ENCODE measurements around the gene SEMA3A. TPM values are rescaled to one million over a fixed set of nuclear protein-coding genes. Genes with fewer than 3 reads are reported as not detected.

Gene SEMA3A
- total RNA-seq, 2 experiments from 2014 or later: 0.50 to 0.60 TPM

DNA sequence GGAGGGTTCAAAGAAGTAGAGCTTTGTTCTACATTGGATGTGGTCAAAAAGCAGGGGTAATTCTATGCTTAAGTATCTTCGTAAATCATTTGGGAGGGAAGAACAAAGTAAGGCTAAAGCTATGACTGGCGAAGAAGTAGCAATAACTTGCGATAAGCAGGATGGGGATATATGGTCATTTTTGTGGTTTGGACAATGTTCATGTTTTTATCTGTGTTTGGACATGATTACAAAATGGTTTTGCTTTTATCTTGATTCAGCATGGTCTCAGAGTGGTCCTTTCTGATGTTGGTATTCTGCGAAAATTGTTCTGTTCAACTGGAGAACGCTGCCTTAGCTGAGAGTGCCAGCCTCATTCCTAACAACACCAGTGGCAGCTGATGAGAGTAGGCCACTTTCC is 208.8 kb downstream of the SEMA3A start:
- no peaks in the 10 kb centered on the region for H3K27me3 Mint-ChIP-seq

DNA sequence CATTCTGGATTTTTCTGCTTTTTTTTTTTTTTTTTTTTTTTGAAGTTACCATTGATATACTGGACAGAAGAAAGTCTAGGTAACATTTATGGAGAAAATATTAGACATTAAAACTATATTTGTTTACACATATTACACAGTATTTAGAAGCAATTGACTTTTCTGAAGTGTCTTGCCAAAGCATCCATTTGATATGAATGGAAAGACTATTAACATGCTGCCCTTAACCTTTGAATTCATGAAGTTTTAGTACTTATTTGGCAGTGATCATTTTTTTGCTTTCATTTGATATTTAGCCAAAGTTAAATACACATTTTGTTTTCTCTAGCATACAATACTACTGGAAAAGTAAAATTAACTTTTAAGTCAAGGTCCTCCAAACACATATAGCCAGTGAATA is 210.0 kb downstream of the SEMA3A start:
- H3K4me3 Mint-ChIP-seq: no peak overlapping the region
- TF ChIP-seq, protein P1, sequence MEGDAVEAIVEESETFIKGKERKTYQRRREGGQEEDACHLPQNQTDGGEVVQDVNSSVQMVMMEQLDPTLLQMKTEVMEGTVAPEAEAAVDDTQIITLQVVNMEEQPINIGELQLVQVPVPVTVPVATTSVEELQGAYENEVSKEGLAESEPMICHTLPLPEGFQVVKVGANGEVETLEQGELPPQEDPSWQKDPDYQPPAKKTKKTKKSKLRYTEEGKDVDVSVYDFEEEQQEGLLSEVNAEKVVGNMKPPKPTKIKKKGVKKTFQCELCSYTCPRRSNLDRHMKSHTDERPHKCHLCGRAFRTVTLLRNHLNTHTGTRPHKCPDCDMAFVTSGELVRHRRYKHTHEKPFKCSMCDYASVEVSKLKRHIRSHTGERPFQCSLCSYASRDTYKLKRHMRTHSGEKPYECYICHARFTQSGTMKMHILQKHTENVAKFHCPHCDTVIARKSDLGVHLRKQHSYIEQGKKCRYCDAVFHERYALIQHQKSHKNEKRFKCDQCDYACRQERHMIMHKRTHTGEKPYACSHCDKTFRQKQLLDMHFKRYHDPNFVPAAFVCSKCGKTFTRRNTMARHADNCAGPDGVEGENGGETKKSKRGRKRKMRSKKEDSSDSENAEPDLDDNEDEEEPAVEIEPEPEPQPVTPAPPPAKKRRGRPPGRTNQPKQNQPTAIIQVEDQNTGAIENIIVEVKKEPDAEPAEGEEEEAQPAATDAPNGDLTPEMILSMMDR (IDR thresholded peaks at IDR 0.05): no peak
- Histone ChIP-seq H3K27me3 (ENCODE audit: control insufficient read depth in 1 of 2, insufficient read depth in 2 of 2, low read length in 2 of 2) (no peaks in the 10 kb centered on the region), H3K4me3 (ENCODE audit: low read length) (no peak overlapping the region), H3K36me3 (ENCODE audit: insufficient read depth, low read length) (no peaks in the 10 kb centered on the region), H3K27ac (ENCODE audit: low read depth in 1 of 2, low read length in 2 of 2) (no peak overlapping the region), H3K4me1 (ENCODE audit: insufficient read depth, low read length) (no peaks in the 10 kb centered on the region), H3K9me3 (ENCODE audit: control insufficient read depth in 1 of 2, insufficient read depth in 1 of 2, low read length in 2 of 2) (peaks cover 0 to 3% of the 10 kb centered on the region in 2 experiments)
- H3K27ac Mint-ChIP-seq: no peak overlapping the region
- H3K4me1 Mint-ChIP-seq (ENCODE audit: low read depth): no peaks in the 10 kb centered on the region
- H3K9me3 Mint-ChIP-seq: no peaks in the 10 kb centered on the region
- no peak for ATAC-seq (ENCODE audit: poor library complexity)
- ChIA-PET CTCF (no interaction called here), POLR2A (no interaction called here)
- H3K27me3 Mint-ChIP-seq: no peaks in the 10 kb centered on the region
- no peaks in the 10 kb centered on the region for H3K36me3 Mint-ChIP-seq (ENCODE audit: low read depth)
- intact Hi-C loops (cut with DNase I, micrococcal nuclease): no loop called here
- no peak for DNase-seq

More for the DNA sequence above, 208.8 kb downstream of the SEMA3A start:
- Histone ChIP-seq H3K27me3 (ENCODE audit: control insufficient read depth in 1 of 2, insufficient read depth in 2 of 2, low read length in 2 of 2) (no peaks in the 10 kb centered on the region), H3K9me3 (ENCODE audit: control insufficient read depth in 1 of 2, insufficient read depth in 1 of 2, low read length in 2 of 2) (peaks cover 0 to 3% of the 10 kb centered on the region in 2 experiments), H3K36me3 (ENCODE audit: insufficient read depth, low read length) (no peaks in the 10 kb centered on the region), H3K27ac (ENCODE audit: low read depth in 1 of 2, low read length in 2 of 2) (no peak overlapping the region), H3K4me1 (ENCODE audit: insufficient read depth, low read length) (no peaks in the 10 kb centered on the region), H3K4me3 (ENCODE audit: low read length) (no peak overlapping the region)
- CTCF ChIA-PET: no interaction called here
- H3K4me1 Mint-ChIP-seq (ENCODE audit: low read depth): no peaks in the 10 kb centered on the region
- DNase-seq (no peak), ATAC-seq (ENCODE audit: poor library complexity) (no peak)
- POLR2A ChIA-PET: no interaction called here
- H3K4me3 Mint-ChIP-seq: no peak overlapping the region
- H3K36me3 Mint-ChIP-seq (ENCODE audit: low read depth): no peaks in the 10 kb centered on the region
- TF ChIP-seq, protein P1 (IDR thresholded peaks at IDR 0.05): no peak
- H3K9me3 Mint-ChIP-seq: no peaks in the 10 kb centered on the region
- no peak overlapping the region for H3K27ac Mint-ChIP-seq
- intact Hi-C loops (cut with DNase I, micrococcal nuclease): no loop called here

DNA sequence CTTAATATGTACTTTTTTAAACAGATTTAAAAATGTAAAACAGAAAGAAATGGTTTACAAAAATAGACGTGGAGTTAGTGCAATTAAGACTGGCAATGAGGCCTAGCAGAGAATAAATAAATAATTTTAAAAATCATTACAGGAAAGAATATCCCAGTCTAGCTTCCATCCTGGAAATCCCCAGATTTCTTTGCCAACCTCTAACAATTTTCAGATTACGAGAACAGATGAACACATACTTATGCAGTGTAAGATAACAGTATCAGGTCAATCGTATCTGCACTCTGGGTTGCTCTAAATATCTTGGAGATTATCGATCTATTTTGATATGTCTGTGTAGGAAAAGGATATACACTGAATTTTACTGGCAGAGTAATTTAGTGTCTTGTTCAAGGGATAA is 210.5 kb downstream of the SEMA3A start:
- Mint-ChIP-seq H3K27me3 (no peaks in the 10 kb centered on the region), H3K9me3 (no peaks in the 10 kb centered on the region), H3K27ac (no peak overlapping the region), H3K36me3 (ENCODE audit: low read depth) (no peaks in the 10 kb centered on the region), H3K4me1 (ENCODE audit: low read depth) (no peaks in the 10 kb centered on the region), H3K4me3 (no peak overlapping the region)
- no peak overlapping the region for H3K27ac ChIP-seq (ENCODE audit: low read depth in 1 of 2, low read length in 2 of 2)
- no peak overlapping the region for H3K4me3 ChIP-seq (ENCODE audit: low read length)
- ChIA-PET POLR2A (no interaction called here), CTCF (no interaction called here)
- ATAC-seq (ENCODE audit: poor library complexity): no peak
- H3K9me3 ChIP-seq (ENCODE audit: control insufficient read depth in 1 of 2, insufficient read depth in 1 of 2, low read length in 2 of 2): peaks cover 0 to 3% of the 10 kb centered on the region in 2 experiments
- H3K27me3 ChIP-seq (ENCODE audit: control insufficient read depth in 1 of 2, insufficient read depth in 2 of 2, low read length in 2 of 2): no peaks in the 10 kb centered on the region
- H3K36me3 ChIP-seq (ENCODE audit: insufficient read depth, low read length): no peaks in the 10 kb centered on the region
- intact Hi-C loops (cut with DNase I, micrococcal nuclease): no loop called here
- no peak for DNase-seq
- no peaks in the 10 kb centered on the region for H3K4me1 ChIP-seq (ENCODE audit: insufficient read depth, low read length)
- TF ChIP-seq, protein P1 (IDR thresholded peaks at IDR 0.05): no peak

All from CD4-positive, alpha-beta T cell (primary cell).